OCI-M1 (cell line): Measurements from ENCODE around the gene RPS26.
"Not testable (repeated sequence)": the region's sequence is repeated elsewhere in the genome, so short reads cannot be mapped to it uniquely, and the experiment has no call there.

Source experiments
- DNase-seq: peaks from one replicate; lab custom pipeline; 2025; lab: John Stamatoyannopoulos, UW

RPS26 gene

GRCh38 chr12:56041552-56042429 is at the start of gene RPS26:
TSS of gene RPS26 (plus strand) at chr12:56041918. CDS start at chr12:56042167, 249 bp downstream.
- peak; percentile 99 for DNase-seq

- DNase-seq = no peak
Measured at GRCh38 chr12:55993230-55993853, 48.4 kb upstream of the RPS26 start.

- no peak for DNase-seq
Measured at GRCh38 chr12:55995366-55995765, 46.4 kb upstream of the RPS26 start.

GRCh38 chr12:55996201-55996714 is 45.5 kb upstream of the RPS26 start:
- peak; percentile 84 for DNase-seq

GRCh38 chr12:55996715-55997534 is 44.8 kb upstream of the RPS26 start, which contains the start of gene SUOX:
TSS of gene SUOX (plus strand) at chr12:55997276. CDS start at chr12:56002222, 4,946 bp downstream.
- DNase-seq = peak; percentile 98

- no peak for DNase-seq
Measured at GRCh38 chr12:55997535-55997859, 44.2 kb upstream of the RPS26 start.

- not testable (repeated sequence) for DNase-seq
Measured at GRCh38 chr12:55999522-55999921, 42.2 kb upstream of the RPS26 start.

- not testable (repeated sequence) for DNase-seq
Measured at GRCh38 chr12:55999999-56000540, 41.6 kb upstream of the RPS26 start.

GRCh38 chr12:56001487-56002100 is 40.1 kb upstream of the RPS26 start:
- DNase-seq = no peak

GRCh38 chr12:56003376-56003775 is 38.3 kb upstream of the RPS26 start:
- DNase-seq = not testable (repeated sequence)

GRCh38 chr12:56004211-56004610 is 37.5 kb upstream of the RPS26 start:
- no peak for DNase-seq

- peak; percentile 42 for DNase-seq
Measured at GRCh38 chr12:56007564-56008559, 33.9 kb upstream of the RPS26 start.

GRCh38 chr12:56010111-56010570 is 31.6 kb upstream of the RPS26 start:
- DNase-seq = peak; percentile 78

GRCh38 chr12:56011509-56012090 is 30.1 kb upstream of the RPS26 start:
- DNase-seq = no peak

- no peak for DNase-seq
Measured at GRCh38 chr12:56013482-56013881, 28.2 kb upstream of the RPS26 start.

- no peak for DNase-seq
Measured at GRCh38 chr12:56014205-56014604, 27.5 kb upstream of the RPS26 start.

GRCh38 chr12:56017181-56017580 is 24.5 kb upstream of the RPS26 start:
- no peak for DNase-seq

GRCh38 chr12:56018356-56018755 is 23.4 kb upstream of the RPS26 start:
- DNase-seq = no peak

- DNase-seq = peak; percentile 93
Measured at GRCh38 chr12:56020423-56021184, 21.1 kb upstream of the RPS26 start, which contains the start of gene IKZF4. TSS of gene IKZF4 (plus strand) at chr12:56021043. CDS start at chr12:56021494, 451 bp downstream.
